GM12878 (cell line): ENCODE results near the gene FOXD2. TPM values are rescaled to one million over a fixed set of nuclear protein-coding genes. Genes with fewer than 3 reads are reported as not detected.

Experiments
- ATAC-seq: fragments of 200-7000 bp; cut with Tn5 transposase; 3 replicates; pipeline ENCODE4 v1.9.1; 2020; ENCODE audit warnings: mild to moderate bottlenecking, moderate library complexity
- BruUV-seq: library from RNA; stranded (reverse); fragments of 400-500 nt; replicated peaks from 2 replicates; lab custom pipeline; 2021; lab: Mats Ljungman, UMichigan
- CTCF ChIA-PET: fragments of 300-600 bp; sonication (Branson Sonifier 250); formaldehyde crosslinking; extraction: SDS; loops from one replicate; lab custom pipeline; 2021; ENCODE audit warnings: inconsistent platforms; lab: Yijun Ruan, JAX
- POLR2A ChIA-PET: fragments of 350-600 bp; formaldehyde crosslinking; extraction: SDS; loops from one replicate; lab custom pipeline; 2021; ENCODE audit warnings: inconsistent platforms; lab: Charles Lee
- RAD21 ChIA-PET: fragments of 300-600 bp; sonication (Branson Sonifier 250); formaldehyde crosslinking; loops from one replicate; lab custom pipeline; 2023; ENCODE audit warnings: antibody characterized with exemption; ENCODE audit not compliant: unreplicated experiment; lab: Charles Lee
- SMC1A ChIA-PET: fragments of 300-600 bp; sonication (Branson Sonifier 250); formaldehyde crosslinking; loops from one replicate; lab custom pipeline; 2023; ENCODE audit not compliant: unreplicated experiment, uncharacterized antibody; lab: Charles Lee
- DNase-seq: peaks from one replicate; pipeline ENCODE4 v3.0.0-alpha.2; 2011; ENCODE audit warnings: low read depth, low spot score
- FAIRE-seq: peaks from 3 replicates; lab custom pipeline; 2011; peaks lifted over from hg19 to GRCh38; lab: Jason Lieb, UNC
- H2AFZ ChIP-seq: 2 replicates; pipeline ENCODE4 v1.6.0; 2011; ENCODE audit warnings: low read depth, low read length, control low read depth; ENCODE audit not compliant: control insufficient read depth
- H3K27ac ChIP-seq: 2 replicates; pipeline ENCODE4 v1.5.1; 2011; ENCODE audit warnings: control low read depth; ENCODE audit not compliant: control insufficient read depth, insufficient read depth
- H3K27me3 ChIP-seq, 2 experiments: replicated peaks in 1 of 2; 2 replicates each; pipeline versions ENCODE4 v1.6.0 to v1.6.1; 2011; ENCODE audit warnings: low read length in 1 of 2; ENCODE audit not compliant: control insufficient read depth in 2 of 2, insufficient read depth in 2 of 2
- H3K36me3 ChIP-seq, 2 experiments: 2 replicates each; pipeline ENCODE4 v1.5.1; 2011; ENCODE audit warnings: low read length in 1 of 2; ENCODE audit not compliant: control insufficient read depth in 2 of 2, insufficient read depth in 2 of 2
- H3K4me1 ChIP-seq: 2 replicates; pipeline ENCODE4 v1.6.1; 2011; ENCODE audit warnings: mild to moderate bottlenecking, low read length, moderate library complexity, mixed read lengths; ENCODE audit not compliant: control insufficient read depth, insufficient read depth
- H3K4me2 ChIP-seq: 2 replicates; pipeline ENCODE4 v1.6.0; 2011; ENCODE audit warnings: control low read depth; ENCODE audit not compliant: control insufficient read depth, insufficient read depth
- H3K4me3 ChIP-seq: fragments of 200-600 bp; sonication (generic); 2 replicates; pipeline ENCODE4 v1.5.1; 2016
- H3K79me2 ChIP-seq: 2 replicates; pipeline ENCODE4 v1.6.0; 2011; ENCODE audit warnings: low read length; ENCODE audit not compliant: control insufficient read depth, insufficient read depth
- H3K9ac ChIP-seq: 2 replicates; pipeline ENCODE4 v1.8.0; 2011; ENCODE audit warnings: low read length, control low read depth, mixed read lengths; ENCODE audit not compliant: control insufficient read depth, insufficient read depth
- H3K9me3 ChIP-seq: replicated peaks from 3 replicates; pipeline ENCODE4 v1.5.1; 2011; ENCODE audit warnings: mild to moderate bottlenecking, low read length; ENCODE audit not compliant: control insufficient read depth, insufficient read depth
- H4K20me1 ChIP-seq: 2 replicates; pipeline ENCODE4 v1.6.0; 2011; ENCODE audit not compliant: control insufficient read depth, insufficient read depth
- ATF3 ChIP-seq: IDR thresholded peaks from 2 replicates; pipeline ENCODE4 v1.6.1; 2011; ENCODE audit warnings: low read depth, mild to moderate bottlenecking, low read length, moderate library complexity, borderline replicate concordance; ENCODE audit errors: extremely low read depth
- BCL11A ChIP-seq: IDR thresholded peaks from 2 replicates; pipeline ENCODE4 v1.6.1; 2011; ENCODE audit warnings: low read depth, low read length
- BHLHE40 ChIP-seq, 2 experiments: fragments of 450-650 bp in 1 of 2; IDR thresholded peaks; 2 replicates each; pipeline ENCODE4 v1.6.1; 2011 to 2017; ENCODE audit warnings: low read depth in 2 of 2, borderline replicate concordance in 1 of 2, improper control_type of control experiment in 1 of 2, low read length in 1 of 2, mild to moderate bottlenecking in 1 of 2
- CHD2 ChIP-seq: IDR thresholded peaks from 2 replicates; pipeline ENCODE4 v1.6.1; 2011; ENCODE audit warnings: low read depth, low read length, improper control_type of control experiment, borderline replicate concordance
- FOXM1 ChIP-seq: IDR thresholded peaks from 2 replicates; pipeline ENCODE4 v1.6.1; 2012; ENCODE audit warnings: low read depth, mild to moderate bottlenecking, inconsistent platforms, low read length, moderate library complexity
- JUND ChIP-seq: IDR thresholded peaks from 2 replicates; pipeline ENCODE4 v1.6.1; 2012; ENCODE audit warnings: low read depth, mild to moderate bottlenecking, low read length, improper control_type of control experiment, moderate library complexity
- MEF2B ChIP-seq: fragments of 450-650 bp; IDR thresholded peaks from 2 replicates; pipeline ENCODE4 v1.6.1; 2018; ENCODE audit warnings: mild to moderate bottlenecking, moderate library complexity; ENCODE audit not compliant: partially characterized antibody, poor library complexity, severe bottlenecking
- MXI1 ChIP-seq: fragments of 150-350 bp; IDR thresholded peaks from 2 replicates; pipeline ENCODE4 v1.6.1; 2011; ENCODE audit warnings: low read depth, mild to moderate bottlenecking, inconsistent platforms, low read length, improper control_type of control experiment
- PBX3 ChIP-seq: IDR thresholded peaks from 2 replicates; pipeline ENCODE4 v1.6.1; 2011; ENCODE audit warnings: mild to moderate bottlenecking, low read depth, low read length, moderate library complexity; ENCODE audit not compliant: insufficient replicate concordance
- SRF ChIP-seq, 2 experiments: IDR thresholded peaks; 2 replicates each; pipeline ENCODE4 v1.6.1; 2011; ENCODE audit warnings: low read depth in 2 of 2, low read length in 2 of 2, mild to moderate bottlenecking in 1 of 2, moderate library complexity in 1 of 2
- TBL1XR1 ChIP-seq: IDR thresholded peaks from 2 replicates; pipeline ENCODE4 v1.6.1; 2012; ENCODE audit warnings: low read depth, low read length, improper control_type of control experiment
- TCF7 ChIP-seq: IDR thresholded peaks from 2 replicates; pipeline ENCODE4 v1.6.1; 2014; ENCODE audit warnings: antibody characterized with exemption, borderline replicate concordance
- ZNF687 ChIP-seq: fragments of 450-650 bp; IDR thresholded peaks from 2 replicates; pipeline ENCODE4 v1.6.1; 2017; ENCODE audit warnings: mild to moderate bottlenecking, moderate library complexity
- WGBS: methylation state at CpG from one replicate; pipeline ENCODE4 v1.1.6; 2016; ENCODE audit warnings: low lambda C conversion rate; ENCODE audit not compliant: insufficient replicate concordance, insufficient coverage; ENCODE audit errors: missing lambda C conversion rate; 5-methylcytosine and 5-hydroxymethylcytosine counted together
- in situ Hi-C: fragments of 300-500 bp; cut with MboI; formaldehyde crosslinking; loops from 9 replicates; pipeline ENCODE4 v1.14.3; 2018; ENCODE audit warnings: mixed read lengths
- intact Hi-C: fragments of 100-400 bp; cut with micrococcal nuclease; formaldehyde crosslinking; loops from one replicate; pipeline ENCODE4 v1.14.2; 2022; ENCODE audit not compliant: unreplicated experiment
- polyA plus RNA-seq, 11 experiments: library from polyadenylated mRNA; depleted of rRNA in 4 of 11; unstranded in 6 of 11; stranded (reverse) in 5 of 11; fragments of >200 nt; fragmentation: Nextera tagmentation in 4 of 11; fragmentation: Illumina TruSeq in 1 of 11; extraction: Ambion mirVana in 4 of 11; extraction: Trizol in 1 of 11; gene quantifications; 1 replicate in 1 of 11; 2 replicates in 10 of 11; pipeline versions ENCODE4 v1.2.1 to v1.2.3, GENCODE V29; 2011 to 2016; ENCODE audit warnings: inconsistent platforms in 2 of 11, missing spikeins in 2 of 11, low read depth in 1 of 11
- total RNA-seq, 4 experiments: library from RNA; depleted of rRNA in 3 of 4; stranded (reverse); fragments of >200 nt in 3 of 4; fragmentation: Illumina TruSeq in 1 of 4; extraction: Trizol in 1 of 4; gene quantifications; 2 replicates each; pipeline versions ENCODE4 v1.2.1 to v1.2.3, GENCODE V29; 2013 to 2021
- TF ChIP-seq, protein P1 (sequence below): IDR thresholded peaks from 2 replicates; pipeline ENCODE4 v1.6.1; 2011; ENCODE audit warnings: borderline replicate concordance, low read depth, mild to moderate bottlenecking, moderate library complexity, mixed read lengths, low read length; ENCODE audit not compliant: insufficient read depth; ENCODE audit errors: extremely low read length

Gene FOXD2
- total and polyA plus RNA-seq, 10 of the 15 experiments (the other 5 are each of a cell fraction or from before 2014, with no cell fraction given), result under 0.01 to 0.27 (median 0.04) TPM; not detected in 1

GRCh38 chr1:47452426-47452825 lies 14.6 kb downstream of the FOXD2 start:
- SMC1A ChIA-PET, result interaction anchor here (1.6 kb wide), 1 partner anchor 18 kb away, joined by 5 read pairs; no protein-coding TSS in a partner anchor
- TF ChIP-seq TBL1XR1 (no peak), ZNF687 (no peak), BHLHE40 (IDR thresholded peaks at IDR 0.05; ENCODE audit: borderline replicate concordance in 1 of 2, low read depth in 2 of 2, low read length in 1 of 2) (no peak), JUND (no peak), TCF7 (no peak), SRF (IDR thresholded peaks at IDR 0.05; ENCODE audit: low read depth in 2 of 2, low read length in 2 of 2) (no peak), MEF2B (no peak), MXI1 (no peak), BCL11A (no peak), CHD2 (no peak), FOXM1 (no peak), PBX3 (no peak), ATF3 (no peak)
- TF ChIP-seq, protein P1, sequence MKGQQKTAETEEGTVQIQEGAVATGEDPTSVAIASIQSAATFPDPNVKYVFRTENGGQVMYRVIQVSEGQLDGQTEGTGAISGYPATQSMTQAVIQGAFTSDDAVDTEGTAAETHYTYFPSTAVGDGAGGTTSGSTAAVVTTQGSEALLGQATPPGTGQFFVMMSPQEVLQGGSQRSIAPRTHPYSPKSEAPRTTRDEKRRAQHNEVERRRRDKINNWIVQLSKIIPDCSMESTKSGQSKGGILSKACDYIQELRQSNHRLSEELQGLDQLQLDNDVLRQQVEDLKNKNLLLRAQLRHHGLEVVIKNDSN, result no peak
- RAD21 ChIA-PET, result interaction anchor here (1.2 kb wide), 1 partner anchor 15 kb away, joined by 4 read pairs; the partner anchor contains the start of gene FOXD2
- Histone ChIP-seq H3K4me3 (no peak overlapping the region), H3K27me3 (peaks cover 3 to 9% of the 10 kb centered on the region in 2 experiments; a peak in 3 of 4 replicates), H3K4me2 (no peak overlapping the region), H4K20me1 (no peaks in the 10 kb centered on the region), H3K36me3 (no peaks in the 10 kb centered on the region), H3K79me2 (no peaks in the 10 kb centered on the region), H2AFZ (no peak overlapping the region), H3K9ac (no peak overlapping the region), H3K9me3 (no peaks in the 10 kb centered on the region), H3K27ac (no peak overlapping the region), H3K4me1 (no peaks in the 10 kb centered on the region)
- ATAC-seq (no peak), FAIRE-seq (no peak), DNase-seq (no peak)
- intact Hi-C loops (no loop called here), in situ Hi-C loops (no loop called here)
- no TSS peak for BruUV-seq
- CTCF ChIA-PET, result interaction anchor here (1.0 to 1.7 kb wide), 3 partner anchors 9 to 263 kb away, joined by 3 to 10 read pairs (median 3); partner anchors contain the start of gene FOXD2
- 33% methylated on average over 1 of the region's 1 CpG for WGBS
- POLR2A ChIA-PET, result no interaction called here
